Measurements from ENCODE around the gene C10orf95.

The C10orf95 gene

GRCh38 chr10:102406815-102407214 is 44.5 kb downstream of the C10orf95 start:
- Histone ChIP-seq H3K27me3 (ENCODE audit: control insufficient read depth, insufficient read depth, low read length) (no peaks in the 10 kb centered on the region), H3K27ac (no peak overlapping the region), H3K4me3 (ENCODE audit: low read depth, low read length) (no peak overlapping the region), H3K4me2 (ENCODE audit: low read length) (no peak overlapping the region), H3K9ac (no peak overlapping the region), H3K9me3 (ENCODE audit: control insufficient read depth, low read length) (no peaks in the 10 kb centered on the region), H3K79me2 (no peaks in the 10 kb centered on the region), H3K4me1 (peaks cover 15% of the 10 kb centered on the region), H3K36me3 (ENCODE audit: control insufficient read depth, insufficient read depth, low read length) (no peaks in the 10 kb centered on the region), H2AFZ (no peak overlapping the region)
- TF ChIP-seq, protein P1, sequence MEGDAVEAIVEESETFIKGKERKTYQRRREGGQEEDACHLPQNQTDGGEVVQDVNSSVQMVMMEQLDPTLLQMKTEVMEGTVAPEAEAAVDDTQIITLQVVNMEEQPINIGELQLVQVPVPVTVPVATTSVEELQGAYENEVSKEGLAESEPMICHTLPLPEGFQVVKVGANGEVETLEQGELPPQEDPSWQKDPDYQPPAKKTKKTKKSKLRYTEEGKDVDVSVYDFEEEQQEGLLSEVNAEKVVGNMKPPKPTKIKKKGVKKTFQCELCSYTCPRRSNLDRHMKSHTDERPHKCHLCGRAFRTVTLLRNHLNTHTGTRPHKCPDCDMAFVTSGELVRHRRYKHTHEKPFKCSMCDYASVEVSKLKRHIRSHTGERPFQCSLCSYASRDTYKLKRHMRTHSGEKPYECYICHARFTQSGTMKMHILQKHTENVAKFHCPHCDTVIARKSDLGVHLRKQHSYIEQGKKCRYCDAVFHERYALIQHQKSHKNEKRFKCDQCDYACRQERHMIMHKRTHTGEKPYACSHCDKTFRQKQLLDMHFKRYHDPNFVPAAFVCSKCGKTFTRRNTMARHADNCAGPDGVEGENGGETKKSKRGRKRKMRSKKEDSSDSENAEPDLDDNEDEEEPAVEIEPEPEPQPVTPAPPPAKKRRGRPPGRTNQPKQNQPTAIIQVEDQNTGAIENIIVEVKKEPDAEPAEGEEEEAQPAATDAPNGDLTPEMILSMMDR (IDR thresholded peaks at IDR 0.05), result no peak

DNA sequence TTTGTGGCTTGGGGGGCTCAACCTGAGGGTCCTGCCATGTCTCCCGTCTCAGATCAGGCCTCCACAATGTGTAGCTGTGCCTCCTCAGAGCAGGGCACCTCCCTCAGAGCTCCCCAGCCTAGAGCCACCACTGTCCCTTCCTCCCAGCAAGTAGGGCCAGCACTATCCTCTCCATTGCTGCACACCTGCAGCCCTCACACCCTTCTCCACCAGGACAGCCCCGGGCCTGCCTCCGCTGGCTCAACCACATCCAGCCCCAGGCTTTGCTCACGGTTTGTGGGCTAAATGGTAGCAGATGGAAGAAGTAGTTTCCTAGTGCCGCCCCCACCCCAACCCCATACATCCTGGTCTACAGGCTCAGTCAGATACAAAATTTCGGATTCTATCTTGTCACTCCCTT is 45.7 kb downstream of the C10orf95 start:
- Histone ChIP-seq H3K9ac (no peak overlapping the region), H3K79me2 (no peaks in the 10 kb centered on the region), H3K4me3 (ENCODE audit: low read depth, low read length) (no peak overlapping the region), H3K27ac (no peak overlapping the region), H3K4me1 (peaks cover 15% of the 10 kb centered on the region), H3K27me3 (ENCODE audit: control insufficient read depth, insufficient read depth, low read length) (no peaks in the 10 kb centered on the region), H3K4me2 (ENCODE audit: low read length) (no peak overlapping the region), H2AFZ (no peak overlapping the region), H3K9me3 (ENCODE audit: control insufficient read depth, low read length) (no peaks in the 10 kb centered on the region), H3K36me3 (ENCODE audit: control insufficient read depth, insufficient read depth, low read length) (no peaks in the 10 kb centered on the region)
- TF ChIP-seq, protein P1 (IDR thresholded peaks at IDR 0.05), result no peak

GRCh38 chr10:102405108-102405571 is 46.2 kb downstream of the C10orf95 start:
- Histone ChIP-seq H3K36me3 (ENCODE audit: control insufficient read depth, insufficient read depth, low read length) (no peaks in the 10 kb centered on the region), H3K27ac (no peak overlapping the region), H2AFZ (no peak overlapping the region), H3K9me3 (ENCODE audit: control insufficient read depth, low read length) (no peaks in the 10 kb centered on the region), H3K4me2 (ENCODE audit: low read length) (no peak overlapping the region), H3K79me2 (no peaks in the 10 kb centered on the region), H3K9ac (no peak overlapping the region), H3K4me1 (peaks cover 12% of the 10 kb centered on the region), H3K4me3 (ENCODE audit: low read depth, low read length) (no peak overlapping the region), H3K27me3 (ENCODE audit: control insufficient read depth, insufficient read depth, low read length) (no peaks in the 10 kb centered on the region)
- TF ChIP-seq, protein P1 (IDR thresholded peaks at IDR 0.05), result no peak

DNA sequence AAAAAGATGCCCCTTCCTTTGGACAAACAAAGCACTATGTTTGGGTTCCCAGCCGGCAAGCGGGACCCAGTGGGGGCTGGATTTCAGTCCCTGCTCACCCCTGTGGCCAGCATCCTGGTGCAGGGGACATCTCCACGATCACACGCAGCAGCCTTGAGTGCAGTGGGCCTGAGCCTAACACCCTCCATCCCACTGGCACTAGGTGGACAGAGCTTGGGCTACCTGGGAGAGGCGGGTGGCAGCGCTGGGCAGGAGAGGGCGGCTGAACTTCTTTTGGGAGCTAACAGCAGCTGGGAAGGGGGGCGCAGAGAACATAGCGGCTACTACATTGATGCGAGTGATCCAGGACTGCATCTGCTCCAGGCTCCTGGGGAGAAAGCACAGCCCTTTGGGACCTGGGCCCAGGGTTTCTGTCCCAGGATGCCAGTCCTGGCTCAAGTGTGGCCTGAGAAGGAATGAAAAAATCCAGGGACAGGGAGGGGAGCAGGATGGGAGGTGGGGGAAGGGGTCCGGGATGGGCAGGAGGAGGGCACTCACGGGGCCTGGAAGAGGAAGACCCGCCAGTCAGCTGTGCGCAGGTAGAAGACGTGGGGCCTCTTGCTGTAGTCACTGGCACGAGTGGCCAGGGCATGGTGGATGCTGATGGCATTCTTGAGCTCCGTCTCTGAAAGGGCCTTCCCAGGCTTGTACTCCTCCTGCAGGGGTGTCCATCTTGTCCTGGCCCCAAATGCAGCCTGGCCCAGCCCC is 46.8 kb downstream of the C10orf95 start:
- H3K27ac ChIP-seq, result peak overlapping the region; percentile 42
- H3K9me3 ChIP-seq (ENCODE audit: control insufficient read depth, low read length), result no peaks in the 10 kb centered on the region
- H3K9ac ChIP-seq, result no peak overlapping the region
- H3K4me3 ChIP-seq (ENCODE audit: low read depth, low read length), result no peak overlapping the region
- peaks cover 12% of the 10 kb centered on the region for H3K4me1 ChIP-seq
- H3K79me2 ChIP-seq, result no peaks in the 10 kb centered on the region
- H3K27me3 ChIP-seq (ENCODE audit: control insufficient read depth, insufficient read depth, low read length), result no peaks in the 10 kb centered on the region
- TF ChIP-seq, protein P1 (IDR thresholded peaks at IDR 0.05), result no peak
- H2AFZ ChIP-seq, result no peak overlapping the region
- no peaks in the 10 kb centered on the region for H3K36me3 ChIP-seq (ENCODE audit: control insufficient read depth, insufficient read depth, low read length)
- H3K4me2 ChIP-seq (ENCODE audit: low read length), result no peak overlapping the region

DNA sequence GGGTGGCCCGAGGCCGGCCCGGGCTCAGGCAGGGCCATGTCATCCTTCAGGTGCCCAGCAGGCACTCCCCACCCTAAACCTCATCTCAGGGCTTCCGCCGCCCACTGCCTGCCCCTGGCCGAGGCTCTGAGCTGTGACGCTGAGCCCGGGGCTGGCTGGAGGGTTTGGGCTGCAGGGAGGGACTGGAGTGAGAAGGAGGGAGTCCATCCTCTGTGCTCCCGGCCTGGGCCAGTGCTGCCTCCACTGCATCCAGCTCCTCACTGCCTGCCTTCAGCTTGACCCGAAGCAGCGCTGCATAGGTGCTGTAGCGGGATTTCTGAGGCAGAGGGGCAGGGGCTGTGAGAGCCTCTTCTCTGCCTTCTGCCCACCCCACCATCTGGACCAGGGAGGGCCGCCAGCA is 48.2 kb downstream of the C10orf95 start:
- Histone ChIP-seq H3K9me3 (ENCODE audit: control insufficient read depth, low read length) (no peaks in the 10 kb centered on the region), H3K27me3 (ENCODE audit: control insufficient read depth, insufficient read depth, low read length) (no peaks in the 10 kb centered on the region), H3K9ac (no peak overlapping the region), H3K36me3 (ENCODE audit: control insufficient read depth, insufficient read depth, low read length) (no peaks in the 10 kb centered on the region), H3K4me2 (ENCODE audit: low read length) (no peak overlapping the region), H3K27ac (peak overlapping the region; percentile 42), H3K4me3 (ENCODE audit: low read depth, low read length) (no peak overlapping the region), H3K79me2 (no peaks in the 10 kb centered on the region), H2AFZ (no peak overlapping the region), H3K4me1 (peaks cover 9% of the 10 kb centered on the region)
- TF ChIP-seq, protein P1 (IDR thresholded peaks at IDR 0.05), result no peak
